ENCODE results near the gene SOD2.

GRCh38 chr6:159678574-159678973, 14.5 kb downstream of the SOD2 start:
- TF ChIP-seq U2AF1 (optimal IDR thresholded peaks at IDR 0.05; ENCODE audit: low read depth, low read length) (no peak), CTCF (IDR thresholded peaks at IDR 0.05 in 2 of 3, conservative IDR thresholded peaks at IDR 0.05 in 1 of 3; ENCODE audit: insufficient read depth in 2 of 3, low read depth in 1 of 3, low read length in 3 of 3) (no peak), ZKSCAN1 (IDR thresholded peaks at IDR 0.05; ENCODE audit: low read depth, low read length) (no peak), POLR2G (IDR thresholded peaks at IDR 0.05; ENCODE audit: low read depth, low read length) (no peak), SIN3A (IDR thresholded peaks at IDR 0.05; ENCODE audit: borderline replicate concordance in 2 of 2, control insufficient read depth in 1 of 2, low read depth in 2 of 2, low read length in 2 of 2) (no peak), IRF9 (tag; IDR thresholded peaks at IDR 0.05) (no peak), ZNF518B (CRISPR knock-in tag; IDR thresholded peaks at IDR 0.05) (no peak)
